Stimulated activated CD8-positive, alpha-beta memory T cell treated with anti-CD3 and anti-CD28 coated beads, Interleukin-12 subunit alpha, Interleukin-12 subunit beta, amount 100 ng/mL, for 4 hours (primary cell): ENCODE results near the gene CIT.
A peak's percentile ranks its signal among the peaks of the same experiment; 100 is the strongest.
"Not testable (repeated sequence)": the region's sequence is repeated elsewhere in the genome, so short reads cannot be mapped to it uniquely, and the experiment has no call there.

ENCODE experiments used
- DNase-seq: peaks from one replicate; pipeline ENCODE4 v3.0.0-alpha.2; 2020; ENCODE audit warnings: low read depth

CIT gene

DNA sequence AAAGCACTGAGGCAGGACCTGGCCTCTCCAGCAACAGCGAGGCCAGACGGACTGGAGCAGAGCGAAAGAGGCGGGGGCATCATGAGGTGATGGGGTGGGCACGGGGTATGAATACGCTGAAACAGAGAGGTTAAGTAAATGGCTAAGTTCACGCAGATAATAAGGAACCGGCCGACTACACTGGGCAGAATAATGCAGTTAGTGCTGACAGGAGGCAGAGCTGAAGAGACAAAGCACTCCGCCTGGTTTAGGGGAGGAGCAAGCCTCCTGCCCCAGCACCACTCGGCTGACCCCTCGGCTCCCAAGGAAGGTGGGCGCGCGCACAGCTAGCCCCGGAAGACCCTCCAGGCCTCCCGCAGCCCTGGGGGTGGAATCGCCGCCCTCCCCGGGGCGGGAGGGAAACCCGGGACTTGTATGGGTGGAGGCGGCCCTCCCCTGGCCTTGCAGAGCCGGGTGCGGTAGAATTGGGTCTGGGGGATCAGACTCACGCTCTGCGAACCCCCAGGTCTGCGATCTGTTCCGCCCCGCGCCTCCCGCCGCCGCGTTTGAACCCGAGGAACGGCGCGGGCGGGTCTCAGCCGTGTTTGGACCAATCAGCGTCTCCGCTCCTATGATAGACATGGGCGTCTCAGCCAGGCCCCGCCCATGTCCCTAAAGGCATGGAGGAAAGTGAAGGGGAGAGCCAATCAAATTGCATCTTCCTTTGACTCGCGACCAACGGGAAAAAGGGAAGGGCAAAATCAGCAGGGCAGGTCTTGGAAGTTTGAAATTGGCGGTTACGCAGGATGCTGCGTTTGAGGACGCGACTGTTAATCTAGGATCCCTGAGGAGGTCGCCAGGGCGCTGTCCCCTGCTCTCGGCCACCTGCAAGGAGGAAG is at the start of gene CIT:
CIT (minus strand) TSS at position 560 of the 878 bp plus-strand sequence. CDS start 1,152 bp downstream, outside the sequence.
- peak; percentile 66 for DNase-seq

DNA sequence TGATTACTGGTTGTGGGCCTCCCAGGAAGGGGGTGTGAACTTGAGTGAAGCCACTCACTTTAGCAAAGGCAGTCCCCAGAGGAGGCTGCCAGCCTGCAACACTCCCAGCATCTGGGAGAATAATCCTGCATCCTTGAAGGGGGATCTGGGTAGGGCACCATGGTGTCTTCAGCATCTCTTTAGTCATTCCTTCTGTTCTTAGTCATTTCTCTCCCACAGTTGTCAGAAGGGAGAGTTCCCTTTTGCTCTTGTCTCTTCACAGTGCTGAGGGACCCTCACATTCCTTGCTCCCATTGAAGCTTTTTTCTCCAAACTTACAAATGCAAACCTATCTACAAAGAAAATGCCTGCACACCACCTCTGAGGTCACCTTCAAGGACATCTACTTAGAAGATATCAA is 48.1 kb upstream of the CIT start:
- DNase-seq, result no peak

DNA sequence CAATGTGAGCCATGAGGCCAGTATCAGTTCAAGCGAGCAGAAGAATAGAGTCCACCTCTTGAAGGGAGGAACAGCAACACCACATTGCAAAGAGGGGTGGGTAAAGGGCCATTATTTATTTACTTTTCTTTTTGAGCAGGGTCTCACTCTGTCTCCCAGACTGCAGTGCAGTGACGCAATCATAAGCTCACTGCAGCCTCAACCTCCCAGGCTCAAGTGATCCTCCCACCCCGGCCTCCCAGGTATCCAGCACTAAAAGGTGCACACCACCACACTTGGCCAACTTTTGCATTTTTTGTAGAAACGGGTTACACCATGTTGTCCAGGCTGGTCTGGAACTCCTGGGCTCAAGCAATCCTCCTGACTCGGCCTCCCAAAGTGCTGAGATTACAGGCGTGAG is 42.9 kb upstream of the CIT start:
- DNase-seq, result no peak

GRCh38 chr12:119915894-119916510 is 38.9 kb upstream of the CIT start:
- DNase-seq, result no peak

- no peak for DNase-seq
Observed at GRCh38 chr12:119914666-119915065, 37.5 kb upstream of the CIT start.

- no peak for DNase-seq
Observed at GRCh38 chr12:119913536-119914330, 36.6 kb upstream of the CIT start.

DNA sequence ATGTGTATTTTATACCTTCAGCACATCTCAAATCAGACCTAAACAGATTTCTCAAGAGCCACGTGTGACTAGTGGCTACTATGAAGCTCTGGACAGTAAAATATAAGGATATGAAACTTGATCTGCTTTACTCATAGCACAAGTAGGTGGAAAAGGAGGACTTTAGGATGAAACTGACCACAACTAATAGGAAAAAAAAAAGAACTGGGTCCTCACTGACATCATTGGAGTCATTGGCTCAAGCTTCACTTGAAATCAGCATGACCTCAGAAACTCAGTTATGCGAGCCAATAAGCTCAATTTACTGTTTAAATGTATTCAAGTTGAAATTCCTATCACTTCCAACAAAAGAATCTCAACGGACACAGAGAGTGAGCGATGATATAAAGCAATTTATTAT is 34.1 kb upstream of the CIT start:
- no peak for DNase-seq

- DNase-seq, result no peak
Observed at GRCh38 chr12:119910586-119910985, 33.5 kb upstream of the CIT start.

DNA sequence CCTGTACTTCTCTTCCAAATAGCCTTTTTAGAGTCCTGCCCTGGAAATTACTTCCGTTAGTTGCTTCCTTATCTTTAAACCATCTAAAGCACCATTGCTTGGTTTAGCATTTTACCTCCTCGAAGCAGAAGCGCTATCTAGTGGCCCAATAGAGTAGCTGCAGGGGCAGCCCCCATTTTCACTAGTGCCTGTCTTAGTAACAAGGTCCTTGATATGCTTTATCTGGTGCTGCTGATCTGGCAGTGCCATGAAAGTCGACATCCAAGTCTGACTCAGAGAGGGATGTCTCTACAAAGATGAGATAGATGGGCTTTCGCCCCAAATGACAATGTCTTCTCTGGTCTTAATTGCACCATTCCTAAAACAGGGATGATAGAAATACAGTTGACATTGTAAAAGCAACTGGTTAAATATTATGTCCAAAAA is 25.0 kb upstream of the CIT start:
- DNase-seq, result peak; percentile 32

DNA sequence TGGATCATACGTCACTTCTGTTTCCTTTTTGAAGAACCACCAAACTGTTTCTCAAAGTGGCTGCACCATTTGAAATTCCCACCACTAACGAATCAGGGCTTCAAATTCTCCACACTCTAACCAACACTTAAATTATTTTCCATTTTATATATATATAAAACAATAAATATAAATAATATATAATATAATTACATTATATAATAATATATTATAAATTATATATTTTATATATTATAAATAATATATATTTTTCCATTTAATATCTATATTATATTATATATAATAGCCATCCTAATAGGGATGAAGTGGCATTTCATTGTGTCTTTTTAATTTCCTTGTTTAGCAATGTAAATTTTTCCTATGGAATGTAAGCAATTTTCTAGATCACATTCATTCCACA is 24.6 kb upstream of the CIT start:
- DNase-seq, result no peak

- no peak for DNase-seq
Observed at GRCh38 chr12:119894916-119895315, 17.8 kb upstream of the CIT start.

DNA sequence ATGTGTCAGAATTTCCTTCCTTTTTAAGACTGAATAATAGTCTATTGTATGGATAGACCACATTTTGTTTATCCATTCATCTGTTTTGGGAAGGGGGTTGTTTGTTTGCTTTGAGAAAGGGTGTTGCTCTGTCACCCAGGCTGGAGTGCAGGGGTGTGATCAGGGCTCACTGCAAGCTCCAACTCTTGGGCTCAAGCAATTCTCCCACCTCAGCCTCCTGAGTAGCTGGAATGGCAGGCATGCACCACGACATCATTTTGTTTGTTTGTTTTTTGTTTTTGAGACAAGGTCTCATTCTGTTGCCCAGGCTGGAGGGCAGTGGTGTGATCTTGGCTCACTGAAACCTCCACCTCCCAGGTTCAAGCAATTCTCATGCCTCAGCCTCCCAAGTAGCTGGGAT is 15.5 kb upstream of the CIT start:
- DNase-seq, result not testable (repeated sequence)

DNA sequence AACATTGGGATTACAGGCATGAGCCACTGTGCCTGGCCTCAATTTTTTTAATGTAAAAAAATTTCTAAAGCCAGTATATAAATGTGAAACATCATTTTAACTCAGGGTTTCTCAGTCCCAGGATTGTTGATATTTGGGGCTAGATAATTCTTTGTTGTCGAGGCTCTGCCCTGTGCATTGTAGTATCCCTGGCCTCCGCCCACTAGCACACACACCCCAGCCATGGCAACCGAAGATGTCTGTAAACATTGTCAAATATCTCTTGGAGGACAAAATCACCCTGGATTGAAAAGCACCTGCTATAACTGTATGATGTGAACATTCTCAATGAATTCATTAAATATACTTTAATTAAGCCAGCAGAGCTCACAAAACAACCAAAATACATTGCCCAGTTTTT is 8.4 kb upstream of the CIT start:
- no peak for DNase-seq

GRCh38 chr12:119883791-119884190 is 6.7 kb upstream of the CIT start:
- DNase-seq, result not testable (repeated sequence)

DNA sequence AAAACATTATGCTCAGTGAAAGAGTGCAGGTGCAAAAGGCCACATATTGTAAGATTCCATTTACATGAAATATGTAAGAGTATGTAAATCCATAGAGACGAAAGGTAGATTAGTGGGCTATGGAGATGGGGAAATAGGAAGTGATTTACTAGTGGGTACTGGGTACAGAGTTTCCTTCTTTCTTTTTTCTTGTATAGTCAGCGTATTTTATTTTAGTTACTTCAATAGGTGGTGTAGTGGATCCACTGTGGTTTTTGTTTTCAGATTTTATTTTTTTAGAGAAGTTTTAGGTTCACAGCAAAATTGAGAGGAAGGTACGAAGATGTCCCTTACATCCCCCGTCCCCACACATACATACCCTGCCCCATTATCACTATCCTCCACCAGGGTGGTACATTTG is 6.1 kb upstream of the CIT start:
- DNase-seq, result no peak

DNA sequence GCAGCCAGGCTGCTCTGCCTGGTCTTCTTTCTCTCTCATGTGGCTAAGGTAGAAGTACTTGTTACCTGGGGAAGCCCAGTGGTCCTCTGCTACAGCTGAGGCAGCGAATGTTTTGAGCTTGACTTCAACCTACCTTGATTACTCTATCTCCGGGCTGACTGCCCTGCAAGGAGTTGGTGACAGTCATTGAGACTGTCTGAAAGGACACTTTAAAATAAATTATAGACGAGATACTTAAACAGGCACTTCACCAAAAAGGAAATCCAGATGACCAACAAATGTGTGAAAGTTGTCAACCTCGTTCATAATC is 474 bp upstream of the CIT start:
- no peak for DNase-seq

DNA sequence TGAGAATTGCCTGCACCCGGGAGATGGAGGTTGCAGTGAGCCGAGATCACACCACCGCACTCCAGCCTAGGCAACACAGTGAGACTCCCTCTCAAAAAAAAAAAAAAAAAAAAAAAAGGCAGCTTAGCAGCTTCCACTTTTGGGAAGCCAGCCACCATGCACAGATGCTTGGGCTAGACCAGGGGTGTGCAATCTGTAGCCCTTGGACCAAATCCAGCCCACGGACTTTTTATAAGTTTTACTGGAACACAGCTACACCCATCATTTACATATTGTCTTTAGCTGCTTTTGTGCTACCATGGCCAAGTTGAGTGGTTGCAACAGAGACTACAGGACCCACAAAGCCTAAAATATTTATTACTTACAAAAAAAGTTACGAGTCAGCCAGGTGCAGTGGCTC is 6.7 kb downstream of the CIT start:
- DNase-seq, result no peak

- DNase-seq, result no peak
Observed at GRCh38 chr12:119869720-119870119, 7.4 kb downstream of the CIT start.

- no peak for DNase-seq
Observed at GRCh38 chr12:119868992-119869391, 8.1 kb downstream of the CIT start.

GRCh38 chr12:119864591-119864990 is 12.5 kb downstream of the CIT start:
- DNase-seq, result no peak

GRCh38 chr12:119859241-119859640 is 17.9 kb downstream of the CIT start:
- no peak for DNase-seq

DNA sequence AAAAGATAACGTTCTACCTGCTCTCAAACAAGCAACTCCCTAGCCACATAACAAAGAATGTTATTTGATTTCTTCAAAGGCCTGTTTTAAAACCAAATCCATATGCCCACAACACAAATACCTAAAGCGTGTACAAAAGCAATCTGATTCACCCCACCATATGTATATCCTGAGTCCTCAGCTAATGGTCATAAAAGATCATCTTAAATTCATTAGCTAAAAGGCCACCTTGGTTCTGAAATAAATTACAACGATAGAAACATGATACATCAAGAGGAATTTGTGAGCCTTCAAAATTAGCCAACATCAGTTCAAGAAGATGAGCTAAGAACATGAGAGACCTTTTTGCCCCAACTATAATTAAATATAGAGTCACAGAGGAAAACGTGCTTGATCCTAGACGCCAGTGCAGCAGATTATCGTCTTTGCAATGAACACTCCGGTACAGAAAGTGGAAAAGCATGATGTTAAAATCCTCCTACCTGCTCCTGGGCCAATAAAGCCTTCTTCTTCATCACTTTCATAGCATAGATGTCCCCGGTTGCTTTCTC is 20.0 kb downstream of the CIT start:
- DNase-seq, result no peak

GRCh38 chr12:119850330-119850729 is 26.8 kb downstream of the CIT start:
- no peak for DNase-seq
